HL-60 (cell line): Measurements from ENCODE around the gene CCDC92B.

Experiments
- GABPA ChIP-seq: IDR thresholded peaks from 2 replicates; pipeline ENCODE4 v1.6.1; 2012; ENCODE audit warnings: low read depth
- POLR2AphosphoS5 ChIP-seq: IDR thresholded peaks from 2 replicates; pipeline ENCODE4 v1.6.1; 2012; ENCODE audit warnings: low read depth
- SPI1 ChIP-seq: IDR thresholded peaks from 2 replicates; pipeline ENCODE4 v1.6.1; 2012; ENCODE audit warnings: low read depth, mild to moderate bottlenecking, borderline replicate concordance
- TF ChIP-seq, protein P1 (sequence below): IDR thresholded peaks from one replicate; pipeline ENCODE4 v1.5.1; 2011; ENCODE audit warnings: low read length, control low read depth, inconsistent platforms; ENCODE audit not compliant: insufficient read depth
- TF ChIP-seq, protein P2 (sequence below): IDR thresholded peaks from 2 replicates; pipeline ENCODE4 v1.6.1; 2012; ENCODE audit warnings: low read depth; ENCODE audit not compliant: insufficient replicate concordance

DNA sequence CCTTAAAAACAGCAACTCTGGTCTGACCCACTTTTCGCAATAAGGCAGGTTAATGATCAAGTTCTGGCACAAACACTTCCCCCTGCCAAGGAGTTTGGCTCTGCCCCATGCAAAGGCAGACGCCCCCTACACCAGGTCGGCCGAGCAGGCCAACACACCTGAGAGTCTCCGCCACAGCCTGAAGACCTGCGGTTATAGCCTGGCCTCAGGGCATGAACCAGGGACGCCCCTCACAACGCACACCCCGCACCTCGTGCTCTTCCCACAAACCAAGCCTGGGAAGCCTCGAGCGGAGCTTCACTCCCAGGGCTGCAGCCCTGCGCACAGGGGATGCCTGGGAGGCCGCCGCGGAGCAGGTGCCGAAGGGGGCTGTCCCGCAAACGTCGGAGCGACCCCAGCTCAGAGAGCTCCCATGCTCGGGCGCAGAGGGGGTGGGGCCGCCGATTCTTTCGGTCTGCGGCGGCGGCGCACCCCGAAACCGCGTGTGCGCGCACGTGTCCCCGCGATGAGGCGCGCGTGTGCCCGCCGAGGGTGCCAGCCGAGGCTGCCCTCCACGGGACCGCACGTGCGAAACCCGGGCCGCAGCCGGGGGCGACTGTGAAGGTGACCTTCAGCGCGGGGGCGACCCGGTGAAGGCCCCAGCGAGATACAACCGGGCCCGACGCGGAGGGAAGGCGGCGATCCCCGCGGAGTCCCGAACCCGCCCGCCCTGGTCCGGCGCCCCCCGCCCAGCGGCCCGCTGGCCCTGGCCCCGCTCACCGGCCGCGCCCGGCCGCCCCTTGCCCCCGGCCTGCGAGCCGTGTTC is 38.4 kb downstream of the CCDC92B start:
- TF ChIP-seq, protein P1, sequence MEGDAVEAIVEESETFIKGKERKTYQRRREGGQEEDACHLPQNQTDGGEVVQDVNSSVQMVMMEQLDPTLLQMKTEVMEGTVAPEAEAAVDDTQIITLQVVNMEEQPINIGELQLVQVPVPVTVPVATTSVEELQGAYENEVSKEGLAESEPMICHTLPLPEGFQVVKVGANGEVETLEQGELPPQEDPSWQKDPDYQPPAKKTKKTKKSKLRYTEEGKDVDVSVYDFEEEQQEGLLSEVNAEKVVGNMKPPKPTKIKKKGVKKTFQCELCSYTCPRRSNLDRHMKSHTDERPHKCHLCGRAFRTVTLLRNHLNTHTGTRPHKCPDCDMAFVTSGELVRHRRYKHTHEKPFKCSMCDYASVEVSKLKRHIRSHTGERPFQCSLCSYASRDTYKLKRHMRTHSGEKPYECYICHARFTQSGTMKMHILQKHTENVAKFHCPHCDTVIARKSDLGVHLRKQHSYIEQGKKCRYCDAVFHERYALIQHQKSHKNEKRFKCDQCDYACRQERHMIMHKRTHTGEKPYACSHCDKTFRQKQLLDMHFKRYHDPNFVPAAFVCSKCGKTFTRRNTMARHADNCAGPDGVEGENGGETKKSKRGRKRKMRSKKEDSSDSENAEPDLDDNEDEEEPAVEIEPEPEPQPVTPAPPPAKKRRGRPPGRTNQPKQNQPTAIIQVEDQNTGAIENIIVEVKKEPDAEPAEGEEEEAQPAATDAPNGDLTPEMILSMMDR: no peak
- TF ChIP-seq GABPA: no peak
- no peak for TF ChIP-seq POLR2AphosphoS5
- TF ChIP-seq SPI1: no peak
- TF ChIP-seq, protein P2, sequence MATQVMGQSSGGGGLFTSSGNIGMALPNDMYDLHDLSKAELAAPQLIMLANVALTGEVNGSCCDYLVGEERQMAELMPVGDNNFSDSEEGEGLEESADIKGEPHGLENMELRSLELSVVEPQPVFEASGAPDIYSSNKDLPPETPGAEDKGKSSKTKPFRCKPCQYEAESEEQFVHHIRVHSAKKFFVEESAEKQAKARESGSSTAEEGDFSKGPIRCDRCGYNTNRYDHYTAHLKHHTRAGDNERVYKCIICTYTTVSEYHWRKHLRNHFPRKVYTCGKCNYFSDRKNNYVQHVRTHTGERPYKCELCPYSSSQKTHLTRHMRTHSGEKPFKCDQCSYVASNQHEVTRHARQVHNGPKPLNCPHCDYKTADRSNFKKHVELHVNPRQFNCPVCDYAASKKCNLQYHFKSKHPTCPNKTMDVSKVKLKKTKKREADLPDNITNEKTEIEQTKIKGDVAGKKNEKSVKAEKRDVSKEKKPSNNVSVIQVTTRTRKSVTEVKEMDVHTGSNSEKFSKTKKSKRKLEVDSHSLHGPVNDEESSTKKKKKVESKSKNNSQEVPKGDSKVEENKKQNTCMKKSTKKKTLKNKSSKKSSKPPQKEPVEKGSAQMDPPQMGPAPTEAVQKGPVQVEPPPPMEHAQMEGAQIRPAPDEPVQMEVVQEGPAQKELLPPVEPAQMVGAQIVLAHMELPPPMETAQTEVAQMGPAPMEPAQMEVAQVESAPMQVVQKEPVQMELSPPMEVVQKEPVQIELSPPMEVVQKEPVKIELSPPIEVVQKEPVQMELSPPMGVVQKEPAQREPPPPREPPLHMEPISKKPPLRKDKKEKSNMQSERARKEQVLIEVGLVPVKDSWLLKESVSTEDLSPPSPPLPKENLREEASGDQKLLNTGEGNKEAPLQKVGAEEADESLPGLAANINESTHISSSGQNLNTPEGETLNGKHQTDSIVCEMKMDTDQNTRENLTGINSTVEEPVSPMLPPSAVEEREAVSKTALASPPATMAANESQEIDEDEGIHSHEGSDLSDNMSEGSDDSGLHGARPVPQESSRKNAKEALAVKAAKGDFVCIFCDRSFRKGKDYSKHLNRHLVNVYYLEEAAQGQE: no peak
